WERI-Rb-1 (cell line): ENCODE results near the gene PUM2.

ENCODE experiments used
- DNase-seq: peaks from one replicate; pipeline ENCODE4 v3.0.0-alpha.2; 2020
- H3K27ac ChIP-seq: fragments of 250-450 bp; sonication (Bioruptor Pico); 2 replicates; pipeline ENCODE4 v1.5.1; 2020; ENCODE audit warnings: mild to moderate bottlenecking, moderate library complexity
- H3K27me3 ChIP-seq: fragments of 250-450 bp; sonication (Bioruptor Pico); 2 replicates; pipeline ENCODE4 v1.5.1; 2021; ENCODE audit warnings: mild to moderate bottlenecking, low read depth, moderate library complexity; ENCODE audit not compliant: insufficient read depth, severe bottlenecking
- H3K36me3 ChIP-seq: fragments of 250-450 bp; sonication (Bioruptor Pico); 2 replicates; pipeline ENCODE4 v1.5.1; 2020; ENCODE audit warnings: mild to moderate bottlenecking, moderate library complexity
- H3K4me3 ChIP-seq: 2 replicates; pipeline ENCODE4 v1.5.1; 2011; ENCODE audit warnings: low read depth, mild to moderate bottlenecking, control low read depth, low read length
- H3K9me3 ChIP-seq: fragments of 250-450 bp; sonication (Bioruptor Pico); 2 replicates; pipeline ENCODE4 v1.5.1; 2021; ENCODE audit warnings: mild to moderate bottlenecking, moderate library complexity; ENCODE audit not compliant: severe bottlenecking
- CTCF ChIP-seq: IDR thresholded peaks from 2 replicates; pipeline ENCODE4 v1.5.1; 2011; ENCODE audit warnings: low read depth, mild to moderate bottlenecking, control low read depth, inconsistent platforms, low read length

PUM2 gene

GRCh38 chr2:20203072-20203471, 147.6 kb downstream of the PUM2 start:
- no peak for DNase-seq
- H3K9me3 ChIP-seq, result no peaks in the 10 kb centered on the region
- H3K27me3 ChIP-seq, result no peaks in the 10 kb centered on the region
- no peak overlapping the region for H3K4me3 ChIP-seq
- no peak for TF ChIP-seq CTCF
- H3K36me3 ChIP-seq, result peaks cover 41% of the 10 kb centered on the region
- no peak overlapping the region for H3K27ac ChIP-seq

DNA sequence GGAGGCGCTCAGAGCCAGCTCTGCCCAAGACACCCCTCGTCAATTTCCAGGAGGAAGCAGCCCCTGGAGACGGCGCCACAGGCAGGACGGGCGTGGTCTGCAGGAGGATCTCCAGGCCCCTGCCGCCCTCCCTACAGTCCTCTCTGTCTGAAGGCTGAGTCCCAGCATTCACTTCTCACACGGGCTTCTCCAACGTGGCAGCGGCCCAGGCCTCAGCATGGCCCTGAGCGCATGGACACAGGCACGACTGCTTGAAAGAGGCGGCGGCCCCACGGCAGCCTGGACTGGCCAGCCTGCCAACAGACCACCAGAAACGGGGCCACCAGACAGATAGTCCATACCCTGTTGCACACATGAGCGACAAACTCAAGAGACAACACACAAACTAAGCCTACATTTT, 149.0 kb downstream of the PUM2 start:
- no peaks in the 10 kb centered on the region for H3K27me3 ChIP-seq
- TF ChIP-seq CTCF, result no peak
- no peak overlapping the region for H3K4me3 ChIP-seq
- H3K27ac ChIP-seq, result no peak overlapping the region
- no peaks in the 10 kb centered on the region for H3K9me3 ChIP-seq
- peaks cover 41% of the 10 kb centered on the region for H3K36me3 ChIP-seq
- no peak for DNase-seq

GRCh38 chr2:20200697-20201555, 149.7 kb downstream of the PUM2 start:
- DNase-seq, result no peak
- peaks cover 41% of the 10 kb centered on the region for H3K36me3 ChIP-seq
- TF ChIP-seq CTCF, result no peak

GRCh38 chr2:20199633-20200270, 150.9 kb downstream of the PUM2 start:
- TF ChIP-seq CTCF, result no peak
- DNase-seq, result no peak
- H3K27me3 ChIP-seq, result no peaks in the 10 kb centered on the region
- H3K27ac ChIP-seq, result no peak overlapping the region
- H3K36me3 ChIP-seq, result peaks cover 34% of the 10 kb centered on the region
- H3K9me3 ChIP-seq, result no peaks in the 10 kb centered on the region
- no peak overlapping the region for H3K4me3 ChIP-seq

More at GRCh38 chr2:20200697-20201555, 149.7 kb downstream of the PUM2 start:
- H3K27ac ChIP-seq, result no peak overlapping the region
- H3K27me3 ChIP-seq, result no peaks in the 10 kb centered on the region
- H3K9me3 ChIP-seq, result no peaks in the 10 kb centered on the region
- no peak overlapping the region for H3K4me3 ChIP-seq

- H3K36me3 ChIP-seq, result peaks cover 32% of the 10 kb centered on the region
- no peaks in the 10 kb centered on the region for H3K9me3 ChIP-seq
- DNase-seq, result no peak
- H3K27me3 ChIP-seq, result no peaks in the 10 kb centered on the region
- no peak overlapping the region for H3K4me3 ChIP-seq
- TF ChIP-seq CTCF, result no peak
- H3K27ac ChIP-seq, result no peak overlapping the region
Observed at GRCh38 chr2:20198796-20199632, 151.6 kb downstream of the PUM2 start.
